GM18511 (cell line): ENCODE measurements around the gene KIAA0513.

Experiments
- ATAC-seq: cut with Tn5 transposase; IDR thresholded peaks from one replicate; pipeline ENCODE4 v1.9.1; 2021; ENCODE audit warnings: mild to moderate bottlenecking, moderate library complexity; ENCODE audit not compliant: unreplicated experiment

The KIAA0513 gene

DNA sequence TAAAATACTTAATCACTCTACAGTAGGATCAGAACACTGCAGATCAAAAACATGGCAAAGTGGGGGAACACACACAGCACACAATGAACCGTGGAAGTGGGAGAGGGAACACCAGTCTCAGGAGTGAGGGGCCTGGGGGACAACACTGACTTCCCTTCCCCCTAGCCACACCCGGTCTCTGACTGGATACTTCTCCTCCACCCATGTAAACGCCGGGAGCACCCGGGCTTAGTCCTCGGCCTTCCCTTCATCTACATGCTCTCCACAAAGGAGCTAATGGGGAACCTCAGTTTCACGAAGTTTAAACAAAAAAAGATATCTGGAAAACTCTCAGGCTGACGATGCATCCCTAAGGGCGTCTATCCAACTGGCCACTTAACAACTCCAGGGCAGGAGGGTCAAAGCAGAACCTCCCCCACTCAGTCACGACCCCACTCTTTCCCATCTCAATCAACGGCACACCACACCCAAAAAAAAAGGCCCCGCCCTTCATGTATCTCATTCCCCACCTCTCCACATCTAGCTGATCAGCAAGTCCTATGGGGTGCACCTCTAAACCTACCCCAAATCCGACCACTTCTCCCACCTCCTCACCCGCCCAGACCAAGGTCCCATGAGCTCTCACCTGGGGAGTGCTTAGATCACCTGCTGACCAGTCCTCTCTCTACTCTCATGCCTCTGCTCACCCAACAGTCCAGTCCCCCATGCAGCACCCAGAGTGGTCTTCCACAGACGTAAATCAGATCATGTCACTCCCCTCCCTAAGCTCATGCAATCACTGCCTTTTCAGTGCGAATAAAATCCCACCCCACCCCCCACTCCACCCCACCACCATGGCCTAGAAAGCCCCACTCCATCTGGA is 23.6 kb upstream of the KIAA0513 start:
- ATAC-seq, result no peak

DNA sequence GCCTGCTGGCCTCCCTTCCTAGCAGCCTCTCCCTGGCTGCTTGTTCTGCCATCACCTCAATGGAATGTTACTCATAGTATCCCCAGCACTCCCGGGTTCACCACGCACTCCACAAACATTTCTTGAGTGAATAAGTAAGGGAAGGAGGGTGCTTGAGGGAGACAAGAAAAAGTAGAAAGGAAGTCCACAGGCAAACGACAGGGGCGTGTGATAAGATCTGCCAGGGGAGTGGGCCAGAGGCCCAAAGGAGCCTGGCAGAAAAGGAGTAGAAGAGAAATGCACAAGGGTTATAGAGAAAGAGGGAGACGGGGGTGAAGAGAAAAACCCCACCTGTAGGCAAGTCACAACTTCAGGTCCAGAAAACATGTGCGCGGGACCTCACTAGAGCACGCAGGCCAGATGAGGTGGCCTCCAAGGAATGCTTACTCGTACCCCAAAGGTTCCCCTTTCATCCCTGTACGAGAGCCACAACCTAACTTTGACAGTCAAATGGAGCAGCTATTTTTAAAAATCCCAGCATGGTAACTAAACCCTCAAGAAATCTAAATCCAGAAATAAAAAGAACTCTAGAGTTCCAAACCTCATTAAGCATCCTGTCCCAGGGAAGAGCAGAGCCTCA is 22.9 kb upstream of the KIAA0513 start:
- no peak for ATAC-seq

DNA sequence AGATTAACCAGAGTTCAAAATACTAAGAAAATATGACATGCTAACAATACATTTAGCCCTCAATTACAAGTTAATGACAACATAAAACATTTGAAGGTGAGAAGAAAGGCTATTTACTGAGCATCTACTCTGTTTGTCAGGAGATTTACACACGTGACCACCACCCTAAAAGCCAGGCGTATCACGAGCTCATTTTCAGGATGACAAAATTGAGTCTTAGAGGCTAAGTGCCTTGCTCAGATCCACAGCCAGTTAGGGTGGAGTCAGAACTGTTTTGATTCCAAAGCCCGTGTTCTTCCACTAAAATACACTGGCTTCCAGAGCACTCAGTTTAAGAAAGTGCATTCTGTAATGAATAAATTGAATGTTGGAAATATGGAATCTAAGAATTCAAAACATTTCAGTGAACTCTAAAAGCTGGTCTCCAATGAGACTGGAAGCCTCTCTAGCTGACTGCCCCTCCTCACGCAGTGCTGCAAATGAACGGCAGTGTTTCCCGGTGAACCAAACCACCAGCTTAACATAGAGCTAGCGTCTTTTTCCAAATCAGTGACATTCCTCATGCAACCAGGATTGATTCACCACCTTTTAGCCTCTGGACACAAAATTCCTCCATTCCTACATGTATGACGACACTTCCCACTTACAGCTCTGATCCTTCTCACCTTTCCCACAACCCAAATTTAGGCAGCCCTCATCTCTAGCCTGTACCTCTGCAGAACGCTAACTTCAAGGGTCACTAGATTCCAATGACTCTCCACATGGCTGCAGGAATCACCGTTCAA is 22.1 kb upstream of the KIAA0513 start:
- ATAC-seq, result no peak

DNA sequence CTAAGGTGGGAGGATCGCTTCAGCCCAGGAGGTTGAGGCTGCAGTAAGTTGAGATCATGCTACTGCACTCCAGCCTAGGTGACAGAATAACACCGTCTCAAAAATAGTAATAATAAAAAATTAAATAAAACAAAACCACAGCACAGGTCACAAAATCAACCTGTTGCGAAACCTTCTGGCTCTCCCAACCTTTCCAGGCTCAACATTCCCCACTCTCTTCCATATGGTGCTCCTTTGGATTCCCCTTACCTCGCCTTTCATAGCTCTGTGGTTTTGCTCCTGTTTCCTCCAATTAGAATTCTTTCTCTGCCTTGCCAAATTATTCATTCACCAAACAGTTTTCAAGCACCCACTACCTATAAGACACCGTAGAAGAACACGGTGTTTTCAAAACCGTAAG is 21.0 kb upstream of the KIAA0513 start:
- ATAC-seq, result no peak

DNA sequence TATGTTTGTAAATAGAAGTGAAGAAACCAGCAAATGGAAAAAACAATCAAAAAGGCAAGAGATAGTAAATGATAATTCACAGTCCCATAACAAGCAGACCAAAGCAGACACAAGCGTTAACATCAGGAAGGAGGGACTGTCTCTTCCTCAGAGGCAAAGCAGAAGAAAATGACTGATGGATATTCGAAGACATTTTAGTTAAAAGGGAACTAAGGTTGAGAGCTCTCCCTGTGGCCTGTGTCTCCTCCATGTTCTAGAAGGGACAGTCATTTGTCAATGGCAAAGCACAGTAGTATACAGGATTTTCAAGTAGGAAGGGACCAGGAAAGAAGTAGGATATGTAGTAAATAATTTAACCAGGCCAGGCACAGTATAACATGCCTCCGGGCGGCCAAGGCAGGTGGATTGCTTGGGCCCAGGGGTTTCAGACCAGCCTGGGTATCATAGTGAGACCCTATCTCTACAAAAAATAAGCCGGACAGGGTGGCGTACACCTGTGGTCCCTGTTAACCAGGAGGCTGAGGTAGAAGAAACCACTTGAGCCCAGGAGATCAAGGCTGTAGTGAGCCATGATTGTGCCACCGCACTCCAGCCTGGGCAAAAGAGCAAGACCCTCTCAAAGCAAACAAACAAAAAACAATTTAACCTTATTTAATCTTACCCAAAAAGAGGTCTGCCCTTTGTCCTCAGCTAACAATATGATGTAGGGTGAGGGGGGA is 19.9 kb upstream of the KIAA0513 start:
- no peak for ATAC-seq

DNA sequence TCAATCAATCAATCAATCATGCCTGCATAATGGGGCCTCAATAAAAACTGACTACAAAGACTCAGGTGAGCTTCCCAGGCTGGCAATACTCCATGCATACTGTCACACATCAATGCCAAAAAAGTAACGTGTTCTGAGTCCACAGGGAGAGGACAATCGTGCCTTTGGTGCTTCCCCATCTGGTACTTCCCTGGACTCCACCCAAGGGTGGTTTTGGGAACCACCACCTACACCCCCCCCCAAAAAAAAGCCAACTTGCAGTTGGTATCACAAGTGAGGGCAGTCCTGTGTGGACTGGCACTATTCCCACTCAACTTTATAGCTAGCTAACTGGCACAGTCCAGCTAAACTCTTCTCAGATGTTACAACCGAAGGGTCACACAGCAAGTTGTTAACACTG is 19.3 kb upstream of the KIAA0513 start:
- ATAC-seq, result no peak

DNA sequence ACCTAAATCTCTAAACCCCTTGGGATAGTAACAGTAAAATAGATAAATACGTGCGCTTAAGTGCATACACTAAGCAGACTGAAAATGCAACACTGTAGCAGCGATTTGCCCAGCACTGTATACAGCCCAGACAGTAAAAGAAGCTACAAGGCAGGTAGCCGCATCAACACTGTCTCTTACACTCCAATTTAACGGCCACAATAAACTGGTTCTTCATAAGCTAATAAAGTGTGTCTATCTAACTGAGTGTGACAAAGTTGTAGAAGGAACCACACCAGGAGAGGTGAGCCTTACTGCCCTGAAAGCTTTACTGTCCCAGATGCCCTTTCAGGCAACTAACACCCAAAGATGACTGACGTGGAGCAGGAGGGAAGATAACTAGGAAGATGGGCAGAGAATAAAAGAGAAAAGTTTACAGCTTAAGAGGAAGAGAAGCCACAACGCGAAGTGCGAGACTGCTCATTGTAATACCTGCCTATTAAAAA is 17.1 kb upstream of the KIAA0513 start:
- no peak for ATAC-seq

DNA sequence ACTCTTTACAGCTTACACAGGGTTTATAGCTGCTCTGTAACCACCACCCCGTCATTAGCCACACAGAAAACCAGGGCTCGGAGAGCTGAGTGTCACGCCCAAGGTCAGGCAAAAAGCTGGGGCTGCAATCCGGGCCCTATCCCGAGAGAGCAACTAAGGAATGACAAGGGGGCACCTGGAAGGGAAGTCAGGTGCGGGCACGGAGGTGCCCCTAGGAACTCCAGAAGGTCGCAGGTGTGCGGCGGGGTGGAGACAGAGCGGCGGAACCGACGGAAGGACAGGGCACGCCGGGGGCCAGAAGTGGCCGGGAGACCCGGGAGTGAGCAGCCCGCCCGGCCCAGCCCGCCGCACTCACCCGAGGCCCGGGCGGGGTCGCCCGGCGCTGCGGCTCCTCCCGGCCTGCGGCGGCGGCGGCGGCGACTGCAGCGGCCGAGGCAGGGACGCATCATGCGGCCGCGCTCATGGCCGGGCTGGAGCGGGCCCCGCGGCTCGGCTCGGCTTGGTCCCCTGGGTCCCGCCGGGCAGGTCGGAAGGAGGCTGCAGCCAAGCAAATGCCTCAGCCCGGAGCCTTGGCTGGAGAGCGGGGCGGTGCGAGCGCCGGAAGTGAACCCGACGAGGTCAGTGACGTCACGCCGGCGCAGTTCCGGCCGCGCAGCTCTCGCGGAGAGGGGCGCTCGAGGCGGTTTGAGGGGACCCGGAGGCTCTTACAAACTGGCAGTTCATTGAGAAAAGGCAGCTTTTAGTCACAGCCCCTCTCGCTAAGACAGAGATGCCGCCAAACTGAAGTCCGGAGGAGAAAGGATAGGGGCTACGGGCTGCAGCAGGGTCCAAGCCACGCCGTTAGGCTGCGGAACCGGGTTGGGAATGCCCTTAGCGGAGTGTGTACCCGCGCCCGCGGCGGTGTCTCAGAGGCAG is 16.4 kb upstream of the KIAA0513 start, which contains the start of gene ZDHHC7:
TSS of gene ZDHHC7 (minus strand) at position 605 of the 915 bp plus-strand sequence. CDS start 20,917 bp downstream, outside the sequence.
- ATAC-seq, result peak; percentile 94

DNA sequence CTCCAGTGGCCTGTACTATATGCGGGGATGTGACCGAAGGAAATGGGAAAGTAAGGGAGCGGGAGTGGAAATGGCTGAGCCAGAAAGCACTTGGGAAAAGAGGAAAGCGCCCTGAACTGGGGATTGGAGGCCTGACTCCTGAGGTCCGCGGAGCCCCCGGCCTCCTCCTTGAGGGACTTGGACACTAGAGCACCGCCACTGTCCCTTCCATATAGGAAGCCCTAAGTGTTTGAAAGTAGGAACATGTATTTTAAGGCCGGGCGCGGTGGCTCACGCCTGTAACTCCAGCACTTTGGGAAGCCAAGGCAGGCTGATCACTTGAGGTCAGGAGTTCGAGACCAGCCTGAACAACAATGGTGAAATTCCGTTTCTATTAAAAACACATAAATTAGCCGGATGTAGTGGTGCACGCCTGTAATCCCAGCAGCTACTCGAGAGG is 15.7 kb upstream of the KIAA0513 start:
- peak; percentile 9 for ATAC-seq

DNA sequence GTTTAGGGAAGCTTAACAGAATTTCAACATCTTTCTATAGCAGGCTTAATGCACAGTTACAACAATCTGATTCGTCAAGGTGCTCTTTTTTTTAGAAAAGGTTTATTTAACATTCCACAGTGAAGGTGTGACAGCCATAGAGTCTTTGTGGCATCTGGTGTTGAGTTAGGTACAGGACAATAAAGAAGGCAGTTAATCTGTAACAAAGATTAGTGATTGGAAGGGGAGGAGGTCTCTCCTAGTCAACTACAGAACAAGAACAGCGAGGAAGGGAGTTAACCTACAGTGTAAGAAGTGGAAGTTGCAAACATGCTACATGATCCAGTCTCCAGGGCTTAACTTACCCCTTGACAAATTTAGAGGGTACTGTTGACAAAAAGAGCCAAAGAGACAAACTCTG is 13.3 kb upstream of the KIAA0513 start:
- no peak for ATAC-seq

DNA sequence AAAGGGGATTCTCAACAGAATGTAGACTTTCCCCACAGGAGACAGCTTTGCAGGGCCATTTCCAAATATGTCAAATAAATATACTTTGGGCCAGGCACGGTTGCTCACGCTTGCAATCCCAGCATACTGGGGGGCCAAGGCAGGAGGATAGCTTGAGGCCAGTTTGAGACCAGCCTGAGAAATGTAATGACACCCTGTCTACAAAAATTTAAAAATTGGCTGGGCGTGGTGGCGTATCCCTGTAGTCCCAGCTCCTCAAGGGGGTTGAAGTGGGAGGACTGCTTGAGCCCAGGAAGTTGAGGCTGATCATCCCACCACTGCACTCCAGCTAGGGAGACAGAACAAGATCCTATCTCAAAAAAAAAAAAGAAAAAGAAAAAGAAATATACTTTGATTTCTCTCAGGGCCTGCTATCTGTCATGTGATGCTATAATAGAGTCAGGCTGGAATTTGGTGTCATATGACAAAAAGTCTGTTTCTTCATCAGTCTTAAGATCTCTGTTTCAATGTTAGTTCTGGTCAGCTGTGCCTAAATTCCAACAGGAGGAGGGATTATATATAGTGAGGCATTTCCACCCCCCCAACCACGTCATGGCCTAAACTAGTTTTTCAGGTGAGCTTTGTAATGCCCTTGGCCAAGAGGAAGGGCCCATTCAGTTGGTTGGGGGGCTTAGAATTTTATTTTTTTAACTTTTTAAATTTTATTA is 12.0 kb upstream of the KIAA0513 start:
- no peak for ATAC-seq

DNA sequence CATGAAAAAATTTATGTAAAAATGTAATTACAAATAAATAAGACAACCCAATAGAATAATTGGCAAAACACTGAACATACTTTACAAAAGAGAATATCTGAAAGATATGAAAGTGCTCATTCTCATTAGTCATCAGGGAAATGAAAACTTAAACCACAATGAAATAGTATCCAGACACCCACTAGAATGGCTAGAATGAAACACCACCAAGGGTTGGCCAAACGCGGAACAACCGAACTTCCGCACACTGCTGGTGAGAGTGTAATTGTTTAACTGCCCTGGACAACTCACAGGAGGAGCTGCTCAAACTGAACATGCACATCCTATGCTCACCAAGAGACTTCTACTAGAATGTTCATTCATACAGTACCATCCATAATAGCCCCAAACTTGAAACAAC is 10.4 kb upstream of the KIAA0513 start:
- no peak for ATAC-seq

DNA sequence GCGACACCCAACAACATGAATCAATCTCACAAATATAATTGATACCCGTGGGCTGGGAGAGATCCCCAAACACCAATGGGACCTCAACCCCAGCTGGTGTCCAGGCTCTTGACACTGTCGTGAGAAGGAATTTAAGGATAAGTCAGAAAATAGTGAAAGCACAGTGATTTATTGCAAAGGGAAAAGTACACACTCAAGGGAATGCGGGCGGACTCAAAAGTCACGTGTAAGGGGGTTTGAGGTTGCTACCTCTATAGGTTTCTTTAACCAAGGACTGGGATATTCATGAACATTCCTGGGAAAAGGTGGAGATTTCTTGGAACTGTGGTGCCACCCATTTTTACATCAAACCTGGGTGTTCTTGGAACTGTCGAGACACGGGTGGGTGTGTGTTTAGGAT is 10.0 kb upstream of the KIAA0513 start:
- ATAC-seq, result no peak

DNA sequence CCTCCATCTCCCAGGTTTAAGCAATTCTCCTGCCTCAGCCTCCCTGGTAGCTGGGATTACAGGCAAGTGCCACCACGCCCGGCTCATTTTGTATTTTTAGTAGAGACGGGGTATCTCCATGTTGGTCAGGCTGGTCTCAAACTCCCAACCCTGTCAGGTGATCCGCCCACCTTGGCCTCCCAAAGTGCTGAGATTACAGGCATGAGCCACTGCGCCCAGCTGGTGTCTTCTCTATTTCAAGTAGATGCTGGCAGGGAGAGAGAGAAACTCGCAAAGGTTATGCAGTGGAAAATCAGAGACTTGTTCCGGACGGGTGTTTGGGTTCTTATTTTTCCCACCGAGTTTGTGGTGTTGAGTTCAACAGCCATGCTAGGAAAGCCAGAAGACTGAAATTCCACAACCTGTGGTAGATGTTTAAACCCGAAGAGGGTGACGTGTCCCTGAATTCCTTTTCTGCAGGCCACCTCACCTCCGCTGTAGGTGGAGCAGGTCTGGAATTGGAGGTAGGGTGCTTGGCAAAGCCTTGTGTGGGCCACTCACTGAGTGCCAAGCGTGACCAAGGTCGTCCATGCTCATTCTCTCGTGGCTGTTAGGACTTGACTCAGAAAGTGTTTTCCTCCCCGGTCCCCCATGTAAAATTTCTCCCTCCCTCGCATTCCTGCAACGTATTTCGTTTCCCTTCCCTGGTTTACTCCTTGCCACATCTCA is 8.9 kb upstream of the KIAA0513 start:
- no peak for ATAC-seq

DNA sequence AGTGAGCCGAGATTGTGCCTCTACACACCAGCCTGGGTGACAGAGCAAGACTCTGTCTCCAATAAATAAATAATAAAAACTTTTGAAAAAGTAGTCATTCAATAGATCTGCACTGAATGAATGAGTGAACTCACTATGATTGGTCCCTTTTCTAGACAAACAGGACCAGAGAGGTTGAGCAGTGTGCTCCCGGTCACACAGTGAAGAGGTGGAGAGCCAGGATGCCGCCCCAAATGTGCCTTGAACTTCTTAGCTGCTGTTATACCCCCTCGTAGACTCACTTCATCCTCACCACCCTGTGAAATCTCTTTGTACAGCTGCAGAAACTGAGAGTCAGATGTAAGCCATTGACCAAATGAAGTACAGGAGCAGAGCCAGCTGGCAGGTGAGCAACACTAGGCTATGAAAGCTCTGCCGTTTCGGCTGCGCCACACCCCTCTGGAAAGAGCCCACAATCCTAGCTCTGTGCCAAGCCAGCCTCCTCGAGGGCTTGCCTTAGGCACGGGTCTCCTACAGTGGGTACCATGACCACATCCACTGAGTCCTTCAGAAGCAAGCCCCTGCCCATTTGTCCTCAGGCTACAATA is 7.8 kb upstream of the KIAA0513 start:
- no peak for ATAC-seq

DNA sequence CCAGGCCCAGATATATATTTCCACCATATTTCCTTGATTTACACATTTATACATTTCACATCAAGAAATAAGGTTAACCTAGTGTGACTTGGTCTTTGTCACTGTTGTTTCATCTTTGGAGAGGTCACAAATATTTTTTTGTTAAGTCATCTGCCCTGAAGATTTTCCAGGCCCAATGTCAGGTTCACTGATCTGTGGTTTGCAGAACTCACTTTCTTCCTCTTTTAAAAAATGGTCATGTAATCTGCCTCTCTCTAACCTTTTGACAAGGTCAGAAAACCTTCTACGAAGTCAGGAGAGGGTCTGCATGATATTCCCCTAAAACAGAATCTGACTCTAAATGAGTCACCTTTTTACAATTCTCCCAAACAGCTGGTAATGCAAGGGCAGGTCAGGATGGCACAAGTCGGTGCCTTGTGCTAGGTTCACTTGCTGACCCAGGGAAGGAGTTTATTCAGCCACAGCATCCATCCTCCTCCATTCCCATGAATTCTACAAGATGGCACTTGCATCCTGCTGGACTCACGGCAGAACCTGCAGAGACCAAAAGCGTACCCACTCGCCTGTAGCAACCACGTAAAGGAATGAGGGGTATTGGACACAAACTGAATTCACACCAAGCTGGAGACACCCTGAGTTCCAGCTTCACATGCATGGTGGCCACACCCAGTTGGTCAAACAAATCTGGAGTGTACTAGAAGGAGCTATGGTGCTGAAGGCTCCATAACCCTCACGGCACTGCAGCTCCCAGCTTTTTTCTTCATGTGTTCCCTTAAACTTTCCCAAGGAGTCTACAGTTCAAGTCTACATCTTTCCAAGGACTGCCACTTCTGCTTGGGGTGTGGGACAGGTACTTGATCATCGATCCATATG is 1.6 kb upstream of the KIAA0513 start:
- ATAC-seq, result no peak

DNA sequence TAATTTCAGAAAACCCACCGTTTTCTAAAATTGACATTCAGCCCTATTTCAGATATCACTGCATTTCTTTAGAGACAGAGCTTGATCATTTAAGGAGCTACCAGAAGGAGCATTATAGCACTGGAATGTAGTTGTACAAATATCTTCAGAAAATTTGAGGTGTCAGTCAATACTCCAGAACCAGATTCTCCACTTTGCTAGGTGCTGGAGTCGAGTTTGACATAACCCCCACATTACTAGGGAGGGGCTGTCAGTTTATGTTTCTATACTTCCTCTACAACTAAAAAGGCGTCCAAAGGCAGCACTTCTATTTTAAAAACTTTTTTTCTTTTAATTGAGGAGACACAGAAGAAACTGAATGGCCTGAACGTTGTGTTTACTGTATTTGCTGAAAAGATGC is 892 bp upstream of the KIAA0513 start:
- no peak for ATAC-seq
